ENCODE results near the gene NT5DC4.
A peak's percentile ranks its signal among the peaks of the same experiment; 100 is the strongest.

The NT5DC4 gene

GRCh38 chr2:112720785-112721184 is at the start of gene NT5DC4:
TSS of gene NT5DC4 (plus strand) at chr2:112721020. CDS start at chr2:112721080, 60 bp downstream.
- no peak for DNase-seq (ENCODE audit: low spot score)

GRCh38 chr2:112671801-112672200 is 49.0 kb upstream of the NT5DC4 start:
- DNase-seq (ENCODE audit: low spot score): no peak

DNA sequence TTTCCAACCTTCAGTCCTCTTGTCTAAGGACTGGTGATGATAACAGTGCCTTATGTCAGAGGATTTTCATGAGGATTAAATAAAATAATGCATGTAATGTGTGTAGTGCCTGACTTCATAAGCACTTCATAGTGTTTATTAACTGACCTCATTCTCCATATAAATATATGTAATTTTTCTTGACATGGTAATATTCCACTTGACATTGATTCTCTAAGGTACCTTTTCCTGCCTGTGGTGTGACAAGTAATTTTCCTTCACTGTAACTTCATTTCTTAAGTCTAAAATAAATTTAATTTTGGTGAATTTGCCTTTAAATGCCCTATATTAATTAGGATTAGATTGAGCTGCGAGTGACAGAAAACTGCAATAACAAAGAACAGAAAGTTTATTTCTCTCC is 47.8 kb upstream of the NT5DC4 start:
- no peak for DNase-seq (ENCODE audit: low spot score)

GRCh38 chr2:112674229-112674628 is 46.6 kb upstream of the NT5DC4 start:
- peak; percentile 62 for DNase-seq (ENCODE audit: low spot score)

GRCh38 chr2:112679484-112679883 is 41.3 kb upstream of the NT5DC4 start:
- peak; percentile 60 for DNase-seq (ENCODE audit: low spot score)

- DNase-seq (ENCODE audit: low spot score): no peak
These were observed 40.1 kb upstream of the NT5DC4 start for GRCh38 chr2:112680666-112681101.

GRCh38 chr2:112682101-112682500 is 38.7 kb upstream of the NT5DC4 start:
- no peak for DNase-seq (ENCODE audit: low spot score)

DNA sequence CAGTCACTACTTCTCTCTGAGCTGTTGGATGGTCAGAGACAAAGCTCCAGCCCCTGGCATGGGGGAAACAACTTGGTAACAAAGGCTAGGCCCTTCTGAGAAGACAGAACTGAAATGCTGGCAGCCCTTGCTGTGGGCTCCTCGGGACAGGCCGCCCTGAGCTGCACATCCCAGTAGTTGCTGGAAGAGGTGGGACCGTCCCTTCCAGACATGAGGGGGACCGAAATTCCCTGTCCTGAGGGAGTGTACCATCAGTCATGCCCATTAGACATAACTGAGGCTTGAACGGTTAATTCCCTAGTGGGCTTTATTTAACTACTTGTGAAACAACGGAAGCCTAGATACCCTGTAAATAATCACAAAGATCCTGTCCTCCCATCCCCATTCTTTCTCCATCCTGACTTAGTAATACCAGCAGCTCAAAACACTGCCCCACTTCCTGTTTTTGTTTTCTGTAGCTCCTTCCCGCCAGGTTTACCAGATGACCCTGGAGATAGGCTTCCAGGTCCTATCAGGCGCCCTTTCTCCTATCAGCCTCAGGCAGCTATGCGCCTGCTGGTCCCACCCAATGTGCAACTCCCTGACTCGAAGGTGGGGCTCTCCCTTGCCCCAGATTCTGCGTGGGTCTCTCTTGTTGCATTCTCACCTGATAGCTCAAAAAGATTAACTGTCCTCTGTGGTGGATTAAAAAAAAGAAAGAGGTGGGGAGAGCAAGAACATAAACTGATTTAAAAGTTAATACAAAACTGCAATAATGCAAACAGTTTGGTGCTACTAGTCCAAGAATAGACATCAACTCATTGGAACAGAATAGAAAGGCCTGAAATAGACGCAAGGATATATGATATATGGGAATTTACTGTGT is 37.0 kb upstream of the NT5DC4 start:
- DNase-seq (ENCODE audit: low spot score): no peak

DNA sequence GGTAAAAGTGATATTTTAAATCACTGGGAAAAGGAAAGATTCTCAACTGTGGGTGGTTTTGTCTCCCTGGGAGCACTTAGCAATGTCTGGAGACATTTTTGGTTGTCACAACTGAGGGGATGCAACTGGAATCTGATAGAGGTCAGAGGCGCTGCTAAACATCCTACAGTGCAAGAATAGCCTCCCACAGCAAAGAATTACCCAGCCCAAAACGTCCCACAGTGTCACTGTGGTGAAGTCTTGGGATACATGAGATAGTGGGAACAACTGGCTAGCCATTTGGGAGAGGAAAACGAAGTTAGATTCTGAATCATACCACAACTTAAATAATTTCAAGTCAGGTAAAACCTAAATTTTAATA is 36.4 kb upstream of the NT5DC4 start:
- DNase-seq (ENCODE audit: low spot score): no peak

- no peak for DNase-seq (ENCODE audit: low spot score)
These were observed 35.4 kb upstream of the NT5DC4 start for GRCh38 chr2:112685271-112685884.

- DNase-seq (ENCODE audit: low spot score): no peak
These were observed 34.2 kb upstream of the NT5DC4 start for GRCh38 chr2:112686348-112687217.

DNA sequence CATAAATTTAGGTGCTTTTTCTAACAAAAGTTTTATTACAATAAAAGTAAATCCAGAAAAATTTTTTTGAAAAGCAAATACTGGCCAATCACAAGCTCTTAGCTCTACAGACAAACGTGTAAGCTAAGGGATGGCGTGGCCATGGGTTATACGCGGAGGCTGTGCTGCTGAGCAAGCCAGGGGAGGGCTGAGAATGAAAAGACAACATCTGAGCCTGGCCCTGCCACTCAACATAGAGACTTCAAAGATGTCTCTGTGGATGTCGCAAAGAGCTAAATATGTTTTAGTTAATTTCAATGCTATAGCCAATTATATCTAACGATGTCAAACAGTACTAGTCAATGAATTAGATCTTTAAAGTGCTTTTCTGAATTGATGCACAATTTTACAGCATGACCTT is 33.3 kb upstream of the NT5DC4 start:
- no peak for DNase-seq (ENCODE audit: low spot score)

- no peak for DNase-seq (ENCODE audit: low spot score)
These were observed 32.5 kb upstream of the NT5DC4 start for GRCh38 chr2:112688086-112688880.

GRCh38 chr2:112690853-112691401 is 29.9 kb upstream of the NT5DC4 start:
- DNase-seq (ENCODE audit: low spot score): peak; percentile 79

- DNase-seq (ENCODE audit: low spot score): no peak
These were observed 28.9 kb upstream of the NT5DC4 start for GRCh38 chr2:112691881-112692281.

GRCh38 chr2:112692495-112692911 is 28.3 kb upstream of the NT5DC4 start:
- peak; percentile 19 for DNase-seq (ENCODE audit: low spot score)

DNA sequence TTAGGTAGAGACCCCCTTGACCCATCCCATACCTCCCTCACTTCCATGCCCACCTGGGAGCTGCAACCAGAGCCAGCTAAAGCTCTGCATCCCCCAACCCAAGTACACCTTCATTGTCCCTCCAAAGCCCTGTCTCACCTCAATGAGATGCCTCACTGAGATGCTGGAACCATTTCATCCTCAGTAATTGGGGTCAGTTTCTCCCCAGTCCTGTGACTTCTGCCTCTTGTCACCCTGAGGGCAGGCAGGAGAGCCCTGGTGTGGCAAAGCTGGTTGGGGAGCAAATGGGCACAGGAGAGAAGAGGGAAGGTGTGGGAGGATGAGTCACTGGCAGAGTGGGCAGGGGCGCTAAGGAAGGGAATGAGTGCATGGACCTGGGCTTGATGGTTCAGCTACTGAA is 27.9 kb upstream of the NT5DC4 start:
- no peak for DNase-seq (ENCODE audit: low spot score)

DNA sequence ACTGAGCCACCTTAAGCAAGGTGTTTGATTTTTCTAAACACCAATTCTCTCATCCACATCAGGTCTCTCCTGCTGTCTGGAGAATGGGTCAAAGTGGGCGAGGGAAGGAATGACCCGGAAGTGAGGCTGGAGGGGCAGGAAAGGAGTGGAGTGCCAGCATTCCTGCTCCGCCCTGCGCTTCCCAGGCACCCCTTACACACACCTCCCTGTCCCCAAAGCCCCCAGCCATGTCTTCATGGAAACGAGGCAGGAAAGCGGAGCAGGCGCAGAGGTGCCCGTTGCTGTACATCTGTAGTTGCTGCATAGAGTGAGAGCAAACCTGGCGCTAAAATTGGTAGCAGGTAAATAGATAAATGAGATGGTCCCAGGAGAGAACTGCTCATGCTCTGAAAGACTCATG is 27.2 kb upstream of the NT5DC4 start:
- no peak for DNase-seq (ENCODE audit: low spot score)

DNA sequence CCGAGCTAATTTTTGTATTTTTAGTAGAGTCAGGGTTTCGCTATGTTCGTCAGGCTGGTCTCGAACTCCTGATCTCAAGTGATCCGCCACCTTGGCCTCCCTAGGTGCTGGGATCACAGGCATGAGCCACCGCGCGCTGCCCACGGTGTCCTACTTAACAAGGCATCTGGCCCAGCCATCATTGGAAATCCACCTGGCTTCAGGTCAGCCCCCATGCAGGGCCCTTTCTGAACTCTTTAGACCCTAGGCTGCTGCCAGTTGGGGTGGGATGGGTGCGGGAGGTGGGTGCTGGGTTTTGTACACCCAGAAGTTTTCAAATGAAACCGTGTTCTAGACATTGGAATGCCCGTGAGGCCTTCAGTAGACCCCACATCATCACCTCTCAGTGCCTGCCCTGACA is 26.6 kb upstream of the NT5DC4 start:
- no peak for DNase-seq (ENCODE audit: low spot score)

- DNase-seq (ENCODE audit: low spot score): no peak
These were observed 21.8 kb upstream of the NT5DC4 start for GRCh38 chr2:112698834-112699515.
